ENCODE results near the gene TLE7.

The TLE7 gene

DNA sequence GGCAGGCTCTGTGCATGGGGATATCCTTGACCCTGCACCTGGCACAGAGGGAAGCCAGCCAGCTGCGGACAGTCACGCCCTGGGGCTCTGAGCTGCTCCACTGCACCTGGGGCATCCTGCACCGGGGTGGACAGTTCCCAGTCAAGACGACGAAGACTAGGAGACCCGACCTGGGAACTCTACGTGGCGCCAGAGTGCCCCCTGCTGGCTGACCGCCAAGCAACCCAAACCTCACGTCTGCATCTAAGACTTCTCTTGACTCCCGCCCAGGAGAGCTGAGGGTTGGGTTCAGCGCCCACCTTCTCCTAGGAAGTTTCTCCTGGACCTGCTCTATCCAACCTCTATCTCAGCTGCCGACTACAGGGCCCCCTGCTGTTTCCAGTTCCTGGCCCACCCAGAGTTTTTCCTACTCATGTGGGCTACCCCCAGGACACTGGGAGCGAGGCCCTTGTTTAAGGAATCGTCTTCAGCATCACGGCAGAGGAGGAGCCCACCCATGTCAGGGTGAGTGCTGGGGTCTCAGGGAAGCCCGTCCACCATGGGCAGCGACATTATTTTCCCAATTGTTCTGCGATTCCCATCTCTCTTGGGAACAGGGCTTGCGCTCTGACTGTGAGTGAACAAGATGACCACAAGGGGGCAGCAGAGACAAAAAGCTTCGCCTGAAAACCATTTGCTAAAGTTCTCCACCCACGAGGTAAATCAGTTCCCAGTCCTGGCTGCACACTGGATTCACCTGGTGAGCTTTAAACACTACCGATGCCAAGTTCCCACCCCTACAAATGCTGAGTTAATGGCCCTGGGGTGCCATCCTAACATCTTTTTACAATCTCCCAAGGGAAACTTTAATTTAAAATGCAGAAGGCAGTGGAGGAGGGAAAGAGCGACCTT, 29.3 kb downstream of the TLE7 start:
- peak; percentile 69 for DNase-seq

- no peak for DNase-seq
These were observed 31.7 kb downstream of the TLE7 start for GRCh38 chr16:71410146-71410545.

- no peak for DNase-seq
These were observed 32.7 kb downstream of the TLE7 start for GRCh38 chr16:71409011-71409775.

GRCh38 chr16:71408536-71408935, 33.3 kb downstream of the TLE7 start:
- no peak for DNase-seq

GRCh38 chr16:71407731-71408130, 34.1 kb downstream of the TLE7 start:
- no peak for DNase-seq

DNA sequence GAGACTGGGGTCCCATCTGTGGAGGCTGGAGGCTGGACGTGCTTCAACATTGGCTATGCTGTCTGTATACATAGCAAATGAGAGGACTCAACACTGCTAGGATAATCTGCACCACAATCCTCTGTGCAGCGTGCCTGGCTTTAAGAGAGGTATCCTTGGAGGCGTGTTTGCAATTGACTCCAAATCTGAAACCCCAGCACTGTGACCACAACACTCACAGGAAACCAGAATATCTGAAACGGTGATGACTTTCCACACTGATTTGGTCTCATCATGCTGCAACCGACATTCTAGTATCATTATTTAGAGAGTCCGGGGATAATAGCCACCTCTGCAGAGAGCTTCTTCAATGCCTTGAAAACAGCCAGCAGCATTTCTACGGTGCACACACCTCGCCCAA, 35.1 kb downstream of the TLE7 start:
- DNase-seq = no peak

DNA sequence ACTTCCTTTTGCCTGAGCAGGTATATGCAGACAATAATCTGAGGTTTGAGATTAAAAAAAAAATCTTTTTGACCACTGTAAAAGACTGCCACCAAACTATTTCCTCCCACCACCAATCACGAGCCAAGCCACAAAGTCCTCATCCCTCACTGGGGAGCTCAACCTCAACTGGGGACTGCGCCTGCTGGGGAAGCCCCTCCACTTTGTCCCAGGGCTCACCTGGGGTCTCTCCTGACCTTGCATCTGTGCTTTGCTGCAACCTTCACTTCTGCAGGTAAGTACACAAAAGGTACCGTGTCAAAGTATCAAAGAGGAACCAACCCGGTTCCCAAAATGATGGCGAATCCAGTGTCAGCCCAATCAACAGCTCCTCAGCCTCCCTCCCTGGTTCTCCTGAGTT, 35.5 kb downstream of the TLE7 start:
- no peak for DNase-seq

GRCh38 chr16:71404364-71404763, 37.5 kb downstream of the TLE7 start:
- DNase-seq = no peak

DNA sequence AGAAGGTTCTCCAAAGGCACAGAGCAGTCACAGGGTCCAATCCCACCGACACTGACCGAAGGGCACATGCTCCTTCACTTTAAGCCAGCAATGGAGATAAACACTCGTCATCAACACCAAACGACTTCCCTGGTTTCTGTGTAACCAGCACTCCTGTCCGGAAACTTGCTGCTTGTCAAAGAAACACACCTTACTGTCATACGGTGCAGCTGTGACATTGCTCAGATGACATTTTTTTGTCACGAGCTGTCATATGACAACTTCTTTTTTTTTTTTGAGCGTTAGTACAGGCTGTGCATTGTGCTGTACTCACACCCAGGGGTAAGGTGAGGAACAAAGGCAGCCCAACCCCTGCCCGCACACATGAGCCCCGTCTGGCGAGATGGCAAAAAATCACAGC, 39.2 kb downstream of the TLE7 start:
- no peak for DNase-seq

DNA sequence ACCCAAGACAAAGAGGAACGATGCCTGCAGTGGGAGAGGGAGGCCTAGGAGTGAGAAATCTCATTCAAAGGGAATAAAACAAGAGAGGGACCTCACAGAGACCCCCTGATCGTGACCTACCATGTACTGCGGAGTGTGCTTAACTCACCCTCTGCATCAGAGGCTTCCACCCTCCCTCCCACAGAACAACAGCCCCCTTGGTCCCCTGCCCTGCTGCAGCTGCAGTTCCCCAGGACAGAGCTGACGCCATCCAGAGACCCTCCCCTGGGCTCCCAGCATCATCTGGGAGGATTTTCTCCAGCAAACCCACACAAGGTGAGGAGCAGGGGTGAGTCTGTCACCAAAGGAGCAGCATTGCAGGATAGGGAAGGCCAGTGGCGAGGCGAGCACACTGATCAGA, 39.8 kb downstream of the TLE7 start:
- DNase-seq = no peak

- no peak for DNase-seq
These were observed 41.9 kb downstream of the TLE7 start for GRCh38 chr16:71399801-71400563.

DNA sequence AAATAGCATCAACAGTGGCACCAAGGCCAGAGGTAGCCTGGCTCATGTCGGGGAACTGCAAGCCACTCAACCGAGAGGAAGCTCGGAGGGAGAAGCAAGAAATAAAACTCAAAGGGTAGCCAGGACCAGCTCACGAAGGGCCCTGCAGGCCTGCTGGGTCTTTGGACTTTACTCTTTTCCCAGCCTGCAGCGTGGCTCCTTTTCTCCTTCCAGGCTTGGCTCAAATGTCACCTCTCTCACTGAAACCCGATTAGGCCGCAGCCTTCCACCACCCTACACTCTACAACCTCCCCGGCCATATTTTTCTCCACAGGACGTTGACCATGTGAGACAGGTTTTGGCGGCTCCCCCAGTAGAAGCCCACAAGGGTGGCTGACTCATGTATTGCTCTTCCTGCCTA, 45.3 kb downstream of the TLE7 start:
- no peak for DNase-seq

DNA sequence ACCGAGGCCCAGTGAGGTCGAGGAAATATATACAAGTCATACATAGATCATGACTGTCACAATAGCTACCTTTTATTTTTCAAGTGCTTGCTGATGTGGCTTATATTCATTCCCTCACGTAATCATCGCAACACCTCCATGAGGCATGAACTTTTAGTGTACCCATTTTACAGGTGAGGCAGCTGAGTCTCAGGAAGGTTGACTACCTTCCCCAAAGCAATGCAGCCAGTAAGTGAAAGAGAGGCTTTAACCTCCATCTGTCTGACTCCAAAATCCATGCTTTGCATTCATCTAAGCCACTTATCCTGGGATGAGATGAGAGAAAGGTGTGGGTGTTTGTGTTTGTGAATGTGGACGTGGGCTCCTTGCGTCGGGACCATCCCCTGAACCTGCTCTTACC, 52.5 kb downstream of the TLE7 start:
- no peak for DNase-seq

DNA sequence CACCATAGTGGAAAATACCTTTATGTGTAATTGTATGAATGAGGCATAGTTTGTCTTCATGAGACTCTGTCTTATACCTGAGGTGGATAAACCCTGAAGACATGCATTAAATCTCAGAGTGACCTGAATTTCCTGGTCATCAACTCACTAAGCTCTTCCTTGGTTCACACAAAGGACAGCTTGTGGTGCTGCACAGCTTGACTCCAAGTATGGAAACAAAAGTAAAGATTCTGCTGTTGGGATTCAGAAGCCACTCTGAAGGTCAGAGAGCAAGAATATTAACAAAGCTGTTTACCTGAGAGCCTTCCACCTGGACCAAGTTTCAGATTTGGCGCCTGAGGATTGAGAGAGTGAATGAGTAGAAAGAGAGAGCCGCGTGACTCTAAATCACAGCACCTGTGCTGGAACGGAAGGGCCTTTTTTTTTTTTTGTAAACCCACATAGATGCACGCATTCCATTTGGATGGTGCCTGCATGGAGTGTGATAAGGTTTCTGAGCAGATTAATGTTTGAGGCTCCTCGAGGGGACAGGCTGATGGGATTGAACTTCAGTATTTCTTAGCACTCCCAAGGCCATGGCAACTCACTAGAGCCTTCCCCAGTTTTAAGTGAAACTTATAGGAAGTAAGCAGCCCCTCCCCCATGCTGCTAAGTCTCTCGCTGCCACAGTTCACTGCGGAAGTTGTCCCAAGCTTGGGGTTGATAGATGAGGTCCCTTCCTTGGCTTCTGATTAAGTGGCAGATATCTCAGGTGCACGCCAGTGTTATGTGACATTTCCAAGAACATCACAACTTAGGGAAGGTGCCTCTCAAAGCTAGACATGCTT, 54.6 kb downstream of the TLE7 start:
- DNase-seq = no peak

- no peak for DNase-seq
These were observed 57.7 kb downstream of the TLE7 start for GRCh38 chr16:71384073-71384724.

GRCh38 chr16:71383054-71383773, 58.6 kb downstream of the TLE7 start:
- no peak for DNase-seq

- DNase-seq = no peak
These were observed 61.0 kb downstream of the TLE7 start for GRCh38 chr16:71380831-71381230.

Measured in effector CD4-positive, alpha-beta T cell (primary cell).